Measurements from ENCODE around the gene KCNQ1.

Gene KCNQ1

DNA sequence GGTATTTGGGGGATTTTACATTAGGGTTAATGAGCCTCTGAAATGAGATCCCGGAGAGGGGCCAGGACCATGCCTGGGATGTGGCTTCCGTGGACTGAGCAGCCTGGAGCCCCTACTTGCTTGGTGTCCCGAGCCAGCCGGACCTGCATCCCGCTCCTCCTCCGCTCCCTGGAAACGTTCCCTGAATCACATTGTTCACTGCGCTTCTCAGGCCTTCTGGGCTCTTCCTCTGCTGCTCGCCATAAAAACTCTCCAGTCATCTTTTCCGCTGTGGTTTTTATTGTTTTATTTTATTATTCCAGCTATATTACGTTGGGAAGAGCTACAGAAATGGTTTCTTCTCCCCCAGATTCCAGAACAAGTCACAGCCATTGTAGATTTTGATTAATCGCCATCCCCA is 268.3 kb downstream of the KCNQ1 start:
- TF ChIP-seq EZH2 (IDR thresholded peaks at IDR 0.05; ENCODE audit: borderline replicate concordance, low read length), result no peak
- TF ChIP-seq, protein P1, sequence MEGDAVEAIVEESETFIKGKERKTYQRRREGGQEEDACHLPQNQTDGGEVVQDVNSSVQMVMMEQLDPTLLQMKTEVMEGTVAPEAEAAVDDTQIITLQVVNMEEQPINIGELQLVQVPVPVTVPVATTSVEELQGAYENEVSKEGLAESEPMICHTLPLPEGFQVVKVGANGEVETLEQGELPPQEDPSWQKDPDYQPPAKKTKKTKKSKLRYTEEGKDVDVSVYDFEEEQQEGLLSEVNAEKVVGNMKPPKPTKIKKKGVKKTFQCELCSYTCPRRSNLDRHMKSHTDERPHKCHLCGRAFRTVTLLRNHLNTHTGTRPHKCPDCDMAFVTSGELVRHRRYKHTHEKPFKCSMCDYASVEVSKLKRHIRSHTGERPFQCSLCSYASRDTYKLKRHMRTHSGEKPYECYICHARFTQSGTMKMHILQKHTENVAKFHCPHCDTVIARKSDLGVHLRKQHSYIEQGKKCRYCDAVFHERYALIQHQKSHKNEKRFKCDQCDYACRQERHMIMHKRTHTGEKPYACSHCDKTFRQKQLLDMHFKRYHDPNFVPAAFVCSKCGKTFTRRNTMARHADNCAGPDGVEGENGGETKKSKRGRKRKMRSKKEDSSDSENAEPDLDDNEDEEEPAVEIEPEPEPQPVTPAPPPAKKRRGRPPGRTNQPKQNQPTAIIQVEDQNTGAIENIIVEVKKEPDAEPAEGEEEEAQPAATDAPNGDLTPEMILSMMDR (IDR thresholded peaks at IDR 0.05; ENCODE audit: low read length), result no peak
- H2AFZ ChIP-seq (ENCODE audit: low read length), result no peak overlapping the region
- H3K4me2 ChIP-seq (ENCODE audit: low read length), result no peak overlapping the region

DNA sequence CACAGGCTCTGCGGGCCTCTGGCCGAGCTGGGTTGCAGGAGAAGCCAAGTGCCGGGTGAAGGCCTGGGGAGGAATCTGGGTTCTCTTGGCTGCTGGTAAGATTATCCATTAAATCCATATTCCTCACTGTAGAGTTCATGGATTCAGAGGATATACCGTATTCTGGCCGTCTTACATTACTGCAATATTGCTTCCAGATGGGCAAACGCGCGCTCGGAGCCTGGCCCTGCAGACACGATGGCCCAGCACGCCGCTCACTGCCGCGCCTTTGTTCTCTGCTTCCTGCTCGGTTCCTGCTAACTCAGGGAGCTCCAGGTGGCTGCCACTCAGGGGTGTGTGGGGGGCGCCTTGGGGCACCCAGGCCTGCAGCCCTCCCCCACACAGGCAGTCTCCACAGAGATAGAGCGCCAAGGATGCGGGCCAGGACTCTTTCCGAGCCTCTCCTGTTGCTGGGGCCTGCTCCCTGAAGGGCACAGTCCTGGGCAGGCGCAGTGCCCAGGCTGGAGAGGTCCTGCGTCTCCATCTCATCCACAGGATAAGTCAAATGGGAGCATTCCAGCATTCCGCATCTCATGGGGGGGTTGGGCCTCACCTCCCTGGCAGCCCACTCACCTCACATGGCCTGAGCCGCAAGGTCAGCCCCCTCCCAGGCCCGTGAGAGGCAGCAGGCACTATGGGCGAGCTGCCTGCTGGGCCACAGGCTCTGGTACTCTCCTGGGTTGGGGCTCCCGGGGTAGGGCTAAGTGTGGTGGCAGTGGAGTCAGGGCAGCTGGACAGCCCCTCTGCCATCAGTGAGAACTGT is 269.1 kb downstream of the KCNQ1 start:
- no peak overlapping the region for H3K27ac ChIP-seq (ENCODE audit: low read depth, low read length, poor library complexity, severe bottlenecking)
- H3K4me2 ChIP-seq (ENCODE audit: low read length), result no peak overlapping the region
- no peaks in the 10 kb centered on the region for H3F3A ChIP-seq (ENCODE audit: insufficient read depth, low read length)
- no peaks in the 10 kb centered on the region for H3K9me2 ChIP-seq (ENCODE audit: low read depth, low read length)
- H3K9ac ChIP-seq (ENCODE audit: low read length), result no peak overlapping the region
- no peaks in the 10 kb centered on the region for H3K4me1 ChIP-seq (ENCODE audit: insufficient read depth, low read length, severe bottlenecking)
- peaks cover 6% of the 10 kb centered on the region; the same call in 1 of the 2 replicates for H3K9me3 ChIP-seq (ENCODE audit: low read length)
- H3K4me3 ChIP-seq (ENCODE audit: low read depth, low read length, poor library complexity, severe bottlenecking), result no peak overlapping the region
- no peaks in the 10 kb centered on the region for H3K36me3 ChIP-seq (ENCODE audit: insufficient read depth, low read length)
- TF ChIP-seq EZH2 (IDR thresholded peaks at IDR 0.05; ENCODE audit: borderline replicate concordance, low read length), result no peak
- TF ChIP-seq, protein P1 (IDR thresholded peaks at IDR 0.05; ENCODE audit: low read length), result no peak
- no peak overlapping the region for H2AFZ ChIP-seq (ENCODE audit: low read length)
- peaks cover 8% of the 10 kb centered on the region; the same call in 1 of the 2 replicates for H3K27me3 ChIP-seq (ENCODE audit: insufficient read depth, low read length)
- H4K20me1 ChIP-seq (ENCODE audit: insufficient read depth, low read length), result no peaks in the 10 kb centered on the region
- no peaks in the 10 kb centered on the region for H3K79me2 ChIP-seq (ENCODE audit: insufficient read depth, low read length)

More for the DNA sequence above, 268.3 kb downstream of the KCNQ1 start:
- H3K9me2 ChIP-seq (ENCODE audit: low read depth, low read length), result no peaks in the 10 kb centered on the region
- no peaks in the 10 kb centered on the region for H3K4me1 ChIP-seq (ENCODE audit: insufficient read depth, low read length, severe bottlenecking)
- H3K27me3 ChIP-seq (ENCODE audit: insufficient read depth, low read length), result peaks cover 8% of the 10 kb centered on the region; the same call in 1 of the 2 replicates
- no peaks in the 10 kb centered on the region for H3F3A ChIP-seq (ENCODE audit: insufficient read depth, low read length)
- H3K9me3 ChIP-seq (ENCODE audit: low read length), result peaks cover 6% of the 10 kb centered on the region; the same call in 1 of the 2 replicates
- H4K20me1 ChIP-seq (ENCODE audit: insufficient read depth, low read length), result no peaks in the 10 kb centered on the region
- no peaks in the 10 kb centered on the region for H3K36me3 ChIP-seq (ENCODE audit: insufficient read depth, low read length)
- no peak overlapping the region for H3K4me3 ChIP-seq (ENCODE audit: low read depth, low read length, poor library complexity, severe bottlenecking)
- H3K79me2 ChIP-seq (ENCODE audit: insufficient read depth, low read length), result no peaks in the 10 kb centered on the region
- no peak overlapping the region for H3K27ac ChIP-seq (ENCODE audit: low read depth, low read length, poor library complexity, severe bottlenecking)
- no peak overlapping the region for H3K9ac ChIP-seq (ENCODE audit: low read length)

DNA sequence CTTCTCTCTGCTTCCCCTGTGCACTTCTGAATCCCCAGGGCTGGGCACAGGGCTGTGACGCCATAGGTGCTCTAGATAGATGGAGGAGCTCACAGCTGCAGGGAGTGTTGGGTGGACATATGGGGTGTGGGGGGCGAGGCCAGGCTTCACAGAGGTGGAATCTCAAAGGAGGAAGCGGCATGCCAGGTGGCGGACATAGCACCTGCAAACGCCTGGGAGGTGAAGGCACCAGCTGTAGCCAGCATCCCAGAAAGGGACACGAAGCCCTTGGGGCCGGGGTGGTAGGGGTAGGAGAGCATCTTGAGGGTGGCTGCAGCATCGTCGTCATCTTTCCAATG is 269.6 kb downstream of the KCNQ1 start:
- no peaks in the 10 kb centered on the region for H3K9me2 ChIP-seq (ENCODE audit: low read depth, low read length)
- peaks cover 6% of the 10 kb centered on the region; the same call in 1 of the 2 replicates for H3K9me3 ChIP-seq (ENCODE audit: low read length)
- no peak overlapping the region for H3K4me2 ChIP-seq (ENCODE audit: low read length)
- H3K27ac ChIP-seq (ENCODE audit: low read depth, low read length, poor library complexity, severe bottlenecking), result no peak overlapping the region
- H3K9ac ChIP-seq (ENCODE audit: low read length), result no peak overlapping the region
- H3K36me3 ChIP-seq (ENCODE audit: insufficient read depth, low read length), result no peaks in the 10 kb centered on the region
- no peaks in the 10 kb centered on the region for H3K4me1 ChIP-seq (ENCODE audit: insufficient read depth, low read length, severe bottlenecking)
- no peak overlapping the region for H3K4me3 ChIP-seq (ENCODE audit: low read depth, low read length, poor library complexity, severe bottlenecking)
- no peaks in the 10 kb centered on the region for H3F3A ChIP-seq (ENCODE audit: insufficient read depth, low read length)
- no peaks in the 10 kb centered on the region for H4K20me1 ChIP-seq (ENCODE audit: insufficient read depth, low read length)
- H3K79me2 ChIP-seq (ENCODE audit: insufficient read depth, low read length), result no peaks in the 10 kb centered on the region
- H3K27me3 ChIP-seq (ENCODE audit: insufficient read depth, low read length), result peaks cover 8% of the 10 kb centered on the region; the same call in 1 of the 2 replicates
- TF ChIP-seq, protein P1 (IDR thresholded peaks at IDR 0.05; ENCODE audit: low read length), result no peak
- no peak for TF ChIP-seq EZH2 (IDR thresholded peaks at IDR 0.05; ENCODE audit: borderline replicate concordance, low read length)
- no peak overlapping the region for H2AFZ ChIP-seq (ENCODE audit: low read length)
